ENCODE results near the gene TBC1D8.

The TBC1D8 gene

GRCh38 chr2:101089419-101089818 is 61.8 kb downstream of the TBC1D8 start:
- no peak for TF ChIP-seq EZH2 (IDR thresholded peaks at IDR 0.05)
- no peak for TF ChIP-seq POLR2AphosphoS5 (IDR thresholded peaks at IDR 0.05; ENCODE audit: borderline replicate concordance, low read depth, low read length)
- no peak for TF ChIP-seq FOXP2 (optimal IDR thresholded peaks at IDR 0.05; ENCODE audit: control extremely low read depth, extremely low read length, insufficient read depth)
- Histone ChIP-seq H3K36me3 (ENCODE audit: insufficient read depth, low read length) (no peaks in the 10 kb centered on the region), H3K27ac (no peak overlapping the region), H3K9me3 (ENCODE audit: low read depth, low read length) (no peaks in the 10 kb centered on the region), H3K9ac (ENCODE audit: insufficient read length) (no peak overlapping the region), H3K4me3 (no peak overlapping the region)
- no peak for DNase-seq (ENCODE audit: low read depth, low spot score)

GRCh38 chr2:101087638-101088037 is 63.5 kb downstream of the TBC1D8 start:
- no peak for TF ChIP-seq POLR2AphosphoS5 (IDR thresholded peaks at IDR 0.05; ENCODE audit: borderline replicate concordance, low read depth, low read length)
- TF ChIP-seq FOXP2 (optimal IDR thresholded peaks at IDR 0.05; ENCODE audit: control extremely low read depth, extremely low read length, insufficient read depth): no peak
- no peak for TF ChIP-seq EZH2 (IDR thresholded peaks at IDR 0.05)
- no peak for DNase-seq (ENCODE audit: low read depth, low spot score)
- H3K9me3 ChIP-seq (ENCODE audit: low read depth, low read length): no peaks in the 10 kb centered on the region
- no peak overlapping the region for H3K27ac ChIP-seq
- no peak overlapping the region for H3K9ac ChIP-seq (ENCODE audit: insufficient read length)
- H3K4me3 ChIP-seq: no peak overlapping the region
- no peaks in the 10 kb centered on the region for H3K36me3 ChIP-seq (ENCODE audit: insufficient read depth, low read length)

- H3K9me3 ChIP-seq (ENCODE audit: low read depth, low read length): no peaks in the 10 kb centered on the region
- no peak overlapping the region for H3K27ac ChIP-seq
- no peaks in the 10 kb centered on the region for H3K36me3 ChIP-seq (ENCODE audit: insufficient read depth, low read length)
- no peak for TF ChIP-seq FOXP2 (optimal IDR thresholded peaks at IDR 0.05; ENCODE audit: control extremely low read depth, extremely low read length, insufficient read depth)
- no peak for TF ChIP-seq POLR2AphosphoS5 (IDR thresholded peaks at IDR 0.05; ENCODE audit: borderline replicate concordance, low read depth, low read length)
- TF ChIP-seq EZH2 (IDR thresholded peaks at IDR 0.05): no peak
- no peak overlapping the region for H3K4me3 ChIP-seq
- H3K9ac ChIP-seq (ENCODE audit: insufficient read length): no peak overlapping the region
- DNase-seq (ENCODE audit: low read depth, low spot score): no peak
Measured at GRCh38 chr2:101083613-101084012, 67.6 kb downstream of the TBC1D8 start.

GRCh38 chr2:101082998-101083397 is 68.2 kb downstream of the TBC1D8 start:
- H3K36me3 ChIP-seq (ENCODE audit: insufficient read depth, low read length): no peaks in the 10 kb centered on the region
- H3K9me3 ChIP-seq (ENCODE audit: low read depth, low read length): no peaks in the 10 kb centered on the region
- no peak overlapping the region for H3K9ac ChIP-seq (ENCODE audit: insufficient read length)
- no peak overlapping the region for H3K4me3 ChIP-seq
- no peak overlapping the region for H3K27ac ChIP-seq
- TF ChIP-seq EZH2 (IDR thresholded peaks at IDR 0.05) (no peak), FOXP2 (optimal IDR thresholded peaks at IDR 0.05; ENCODE audit: control extremely low read depth, extremely low read length, insufficient read depth) (no peak), POLR2AphosphoS5 (IDR thresholded peaks at IDR 0.05; ENCODE audit: borderline replicate concordance, low read depth, low read length) (no peak)
- DNase-seq (ENCODE audit: low read depth, low spot score): no peak

DNA sequence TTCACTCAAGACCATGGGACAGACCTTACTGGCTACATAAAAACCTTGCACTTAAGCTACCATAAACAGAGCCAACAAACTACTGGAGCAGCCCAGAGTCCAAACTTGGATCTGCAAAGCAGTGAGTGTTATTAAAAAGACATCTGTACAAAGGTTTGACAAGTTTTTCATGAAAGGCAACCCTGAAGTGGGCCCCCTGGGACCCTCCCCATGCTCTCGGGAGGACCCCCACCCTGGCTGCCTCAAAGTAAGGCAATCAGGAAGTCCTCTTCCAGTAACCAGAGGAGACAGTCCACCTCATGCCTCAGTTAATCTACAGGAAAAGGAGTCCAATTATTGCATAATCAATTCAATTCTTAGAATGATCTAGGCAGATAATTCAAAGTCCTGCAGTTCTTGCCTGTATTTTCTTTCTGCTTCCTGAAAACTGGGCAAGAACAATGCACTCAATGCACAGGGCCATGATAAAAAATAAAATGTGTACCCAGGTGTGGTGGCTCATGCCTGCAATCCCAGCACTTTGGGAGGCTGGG is 69.7 kb downstream of the TBC1D8 start:
- no peak overlapping the region for H3K27ac ChIP-seq

GRCh38 chr2:101080211-101081068 is 70.7 kb downstream of the TBC1D8 start:
- Histone ChIP-seq H3K9ac (ENCODE audit: insufficient read length) (no peak overlapping the region), H3K27ac (no peak overlapping the region), H3K36me3 (ENCODE audit: insufficient read depth, low read length) (no peaks in the 10 kb centered on the region), H3K9me3 (ENCODE audit: low read depth, low read length) (no peaks in the 10 kb centered on the region), H3K4me3 (no peak overlapping the region)
- no peak for DNase-seq (ENCODE audit: low read depth, low spot score)
- TF ChIP-seq POLR2AphosphoS5 (IDR thresholded peaks at IDR 0.05; ENCODE audit: borderline replicate concordance, low read depth, low read length) (no peak), EZH2 (IDR thresholded peaks at IDR 0.05) (no peak), FOXP2 (optimal IDR thresholded peaks at IDR 0.05; ENCODE audit: control extremely low read depth, extremely low read length, insufficient read depth) (no peak)

More for the DNA sequence above, 69.7 kb downstream of the TBC1D8 start:
- Histone ChIP-seq H3K9ac (ENCODE audit: insufficient read length) (no peak overlapping the region), H3K9me3 (ENCODE audit: low read depth, low read length) (no peaks in the 10 kb centered on the region), H3K4me3 (no peak overlapping the region), H3K36me3 (ENCODE audit: insufficient read depth, low read length) (no peaks in the 10 kb centered on the region)
- DNase-seq (ENCODE audit: low read depth, low spot score): no peak
- TF ChIP-seq EZH2 (IDR thresholded peaks at IDR 0.05): no peak
- no peak for TF ChIP-seq FOXP2 (optimal IDR thresholded peaks at IDR 0.05; ENCODE audit: control extremely low read depth, extremely low read length, insufficient read depth)
- TF ChIP-seq POLR2AphosphoS5 (IDR thresholded peaks at IDR 0.05; ENCODE audit: borderline replicate concordance, low read depth, low read length): no peak

DNA sequence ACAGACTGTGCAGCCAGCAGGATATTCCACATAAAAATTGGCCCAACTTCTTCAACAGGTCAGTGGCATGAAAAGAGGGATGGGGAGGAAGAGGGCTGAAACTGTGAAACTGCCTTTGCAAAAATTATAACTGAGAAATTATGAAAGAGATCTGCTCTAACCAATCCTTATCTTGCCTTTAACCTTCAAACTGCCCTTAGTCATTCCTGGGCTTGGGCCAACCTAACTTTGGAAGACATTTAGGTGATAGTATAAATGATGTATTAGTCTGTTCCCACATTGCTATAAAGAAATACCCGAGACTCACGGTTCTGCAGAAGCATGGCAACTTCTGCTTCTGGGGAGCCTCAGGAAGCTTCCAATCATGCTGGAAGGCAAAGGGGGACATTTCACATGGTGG is 74.6 kb downstream of the TBC1D8 start:
- H3K4me3 ChIP-seq: no peak overlapping the region
- DNase-seq (ENCODE audit: low read depth, low spot score): no peak
- TF ChIP-seq EZH2 (IDR thresholded peaks at IDR 0.05): no peak
- no peak for TF ChIP-seq FOXP2 (optimal IDR thresholded peaks at IDR 0.05; ENCODE audit: control extremely low read depth, extremely low read length, insufficient read depth)
- no peak for TF ChIP-seq POLR2AphosphoS5 (IDR thresholded peaks at IDR 0.05; ENCODE audit: borderline replicate concordance, low read depth, low read length)

DNA sequence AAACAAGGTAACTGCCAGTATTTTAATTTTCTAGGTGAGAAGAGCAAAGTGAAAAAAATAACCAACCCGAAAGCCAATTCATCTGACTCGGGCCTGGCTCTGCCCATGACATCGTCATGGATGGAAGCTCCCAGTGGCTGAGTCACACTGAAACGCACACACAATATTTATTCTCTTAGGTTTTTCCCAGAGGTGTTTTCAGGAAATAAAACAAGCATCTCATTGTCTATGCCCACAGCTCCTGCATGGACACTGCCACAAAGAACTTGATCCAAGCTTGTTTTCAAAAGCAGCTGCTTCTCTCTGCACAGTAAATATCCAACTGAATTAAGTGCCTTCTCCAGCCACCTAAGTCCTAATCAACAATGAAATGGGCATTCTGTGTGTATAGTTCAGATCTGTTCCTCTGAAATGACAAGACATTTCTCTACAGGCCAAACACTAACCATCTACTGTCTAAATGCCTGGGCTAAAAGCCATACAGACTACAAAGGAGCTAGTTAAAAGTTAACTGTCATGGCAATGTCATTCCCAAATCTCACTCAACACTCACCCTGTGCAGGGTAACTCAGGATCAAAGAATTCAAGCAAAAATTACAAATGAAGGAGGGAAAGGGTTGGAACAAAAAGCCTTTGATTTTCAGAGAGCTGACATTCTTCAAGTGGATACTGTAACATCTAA is 86.2 kb downstream of the TBC1D8 start:
- DNase-seq (ENCODE audit: low read depth, low spot score): no peak
- H3K4me3 ChIP-seq: no peak overlapping the region

More for the DNA sequence above, 74.6 kb downstream of the TBC1D8 start:
- Histone ChIP-seq H3K9me3 (ENCODE audit: low read depth, low read length) (peaks cover 7% of the 10 kb centered on the region; the same call in 1 of the 2 replicates), H3K27ac (no peak overlapping the region), H3K36me3 (ENCODE audit: insufficient read depth, low read length) (no peaks in the 10 kb centered on the region), H3K9ac (ENCODE audit: insufficient read length) (no peak overlapping the region)

More for the DNA sequence above, 86.2 kb downstream of the TBC1D8 start:
- Histone ChIP-seq H3K27ac (no peak overlapping the region), H3K9me3 (ENCODE audit: low read depth, low read length) (no peaks in the 10 kb centered on the region), H3K9ac (ENCODE audit: insufficient read length) (no peak overlapping the region), H3K36me3 (ENCODE audit: insufficient read depth, low read length) (no peaks in the 10 kb centered on the region)
- no peak for TF ChIP-seq FOXP2 (optimal IDR thresholded peaks at IDR 0.05; ENCODE audit: control extremely low read depth, extremely low read length, insufficient read depth)
- TF ChIP-seq EZH2 (IDR thresholded peaks at IDR 0.05): no peak
